GM18519 (cell line): ENCODE measurements around the gene FHIT.
"Not testable (repeated sequence)": the region's sequence is repeated elsewhere in the genome, so short reads cannot be mapped to it uniquely, and the experiment has no call there.

ENCODE experiments used
- ATAC-seq: cut with Tn5 transposase; IDR thresholded peaks from one replicate; pipeline ENCODE4 v1.9.1; 2021; ENCODE audit warnings: mild to moderate bottlenecking, moderate library complexity; ENCODE audit not compliant: unreplicated experiment, low FRiP score

Gene FHIT

GRCh38 chr3:61066222-61066621, 185.0 kb downstream of the FHIT start:
- ATAC-seq: not testable (repeated sequence)

DNA sequence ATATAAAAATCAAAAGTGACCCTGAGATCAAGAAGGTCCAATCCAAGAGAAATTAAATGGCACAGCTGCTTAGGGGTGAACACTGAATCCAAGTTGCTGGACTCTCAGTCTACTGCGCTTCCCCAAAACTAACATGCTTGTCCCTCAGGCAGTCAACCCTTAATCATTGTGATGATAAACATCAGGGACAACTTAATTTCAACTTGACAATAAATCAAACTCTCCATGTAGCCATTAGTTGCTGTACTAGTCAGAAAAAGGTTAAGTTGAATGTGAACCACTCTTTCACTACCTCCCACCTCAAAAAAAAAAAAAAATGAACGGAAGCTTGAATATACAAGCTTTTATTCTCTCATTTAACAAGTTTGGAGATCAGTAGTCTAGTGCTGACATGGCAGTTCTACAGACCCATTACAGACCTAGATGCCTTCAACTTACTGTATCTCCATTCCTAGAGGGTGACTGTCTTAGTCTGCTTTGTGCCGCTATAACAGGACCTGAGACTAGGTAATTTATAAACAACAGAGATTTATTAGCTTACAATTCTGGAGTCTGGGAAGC, 185.7 kb downstream of the FHIT start:
- ATAC-seq: no peak

DNA sequence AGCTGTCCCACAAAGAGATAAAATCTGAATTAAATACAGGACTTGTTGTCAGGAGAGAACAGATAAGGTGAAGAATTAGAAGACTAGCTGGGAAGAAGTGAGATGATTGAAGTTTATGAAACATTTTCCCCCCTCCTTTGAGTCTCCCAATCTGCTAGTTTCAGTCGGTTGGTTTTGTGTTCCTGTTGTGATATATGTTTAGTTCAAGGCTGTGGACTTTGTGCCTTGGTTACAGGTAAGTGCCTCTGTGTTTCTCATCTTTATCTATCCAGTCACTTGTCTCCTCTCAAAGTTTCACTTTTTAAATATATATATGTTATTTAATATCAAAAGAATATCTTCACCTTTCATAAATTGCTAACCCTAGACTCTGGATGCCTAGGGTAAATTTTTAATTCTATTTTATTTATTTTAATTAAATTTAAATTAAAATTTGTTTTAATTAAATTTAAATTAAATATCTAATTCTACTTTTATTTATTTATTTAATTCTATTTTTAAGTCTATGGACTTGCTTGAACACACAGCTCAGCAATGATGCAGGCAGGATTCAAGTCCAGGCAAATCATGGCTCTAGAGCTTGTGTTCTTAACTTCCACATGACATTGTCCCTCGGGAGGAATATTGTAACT, 190.0 kb downstream of the FHIT start:
- no peak for ATAC-seq

DNA sequence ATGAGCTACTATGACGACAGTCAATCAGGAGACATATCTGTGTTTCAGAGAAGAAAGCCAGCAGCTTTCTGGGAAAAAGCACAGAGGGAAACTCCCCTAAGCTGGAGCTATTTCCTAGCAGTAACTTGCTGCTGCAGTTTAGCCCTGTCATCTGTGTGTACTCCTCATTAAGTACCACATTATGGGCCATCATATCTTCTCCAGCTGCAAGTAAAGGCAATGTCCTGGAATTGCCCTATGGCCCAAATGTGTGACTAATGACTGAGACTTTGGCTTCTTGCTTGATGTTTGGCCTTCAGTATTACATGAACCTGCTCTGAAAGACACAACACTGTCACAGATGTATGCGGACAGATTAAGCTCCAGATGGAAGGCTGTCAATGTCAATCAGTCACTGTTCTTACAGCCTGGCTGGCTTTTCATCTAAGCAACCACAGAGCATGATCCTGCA, 190.8 kb downstream of the FHIT start:
- ATAC-seq: no peak

DNA sequence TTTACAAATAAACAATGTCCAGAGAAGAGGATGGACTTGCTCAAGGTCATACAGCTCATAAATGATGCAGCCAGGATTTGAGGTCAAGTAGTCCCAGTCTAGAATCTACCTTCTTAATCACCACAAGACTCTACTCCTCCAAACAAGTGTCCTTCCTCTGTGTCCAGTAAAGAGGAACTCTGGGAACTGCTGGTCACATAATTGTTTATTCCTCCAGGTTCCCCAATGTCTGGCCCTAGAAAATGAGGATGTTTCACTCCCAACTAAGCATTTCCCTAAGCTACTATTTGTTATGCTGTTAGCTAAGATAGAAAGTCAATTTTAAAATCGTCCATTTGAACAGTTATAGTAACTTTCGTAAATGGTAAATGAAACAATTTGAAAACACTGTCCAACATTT, 192.4 kb downstream of the FHIT start:
- no peak for ATAC-seq

DNA sequence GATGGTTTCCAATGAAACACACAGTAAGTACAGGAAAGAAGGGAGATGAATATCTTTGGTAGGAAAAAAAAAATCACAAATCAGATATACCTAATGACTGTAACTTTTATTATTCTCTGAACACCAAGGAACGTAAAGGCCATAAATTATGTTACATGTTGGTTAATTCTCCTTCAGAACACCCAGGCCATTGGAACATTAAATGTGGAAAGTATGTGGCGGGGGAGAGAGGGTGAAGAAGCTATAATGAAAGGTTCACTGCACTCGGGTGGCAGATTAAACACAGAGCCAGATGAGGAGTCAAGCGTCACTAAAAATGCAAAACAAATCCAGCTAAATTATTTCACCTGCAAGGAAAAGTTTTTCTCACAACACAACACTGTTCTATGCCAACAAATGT, 193.8 kb downstream of the FHIT start:
- ATAC-seq: no peak

GRCh38 chr3:61055447-61055846, 195.8 kb downstream of the FHIT start:
- ATAC-seq: no peak

- ATAC-seq: no peak
Observed at GRCh38 chr3:61053781-61054496, 197.3 kb downstream of the FHIT start.

GRCh38 chr3:61052851-61053250, 198.4 kb downstream of the FHIT start:
- no peak for ATAC-seq

DNA sequence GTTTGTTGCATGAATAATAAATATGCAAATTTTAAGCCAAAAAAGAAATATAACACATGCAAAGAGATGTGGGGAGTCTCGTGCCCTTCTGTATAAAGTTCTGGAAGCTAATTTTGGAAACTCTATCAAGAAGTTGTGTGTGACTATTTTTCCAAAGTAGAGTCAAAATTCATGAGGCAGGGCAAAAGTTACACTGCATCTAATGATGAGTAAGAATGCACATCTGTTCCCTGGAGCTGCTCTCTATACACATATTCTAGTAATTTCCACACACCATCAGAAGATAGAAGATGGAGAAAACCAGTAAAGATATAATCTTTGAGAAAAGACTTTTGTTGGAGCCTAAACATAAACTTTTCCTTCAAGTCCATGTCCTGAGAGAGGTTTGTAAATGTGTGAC, 199.6 kb downstream of the FHIT start:
- no peak for ATAC-seq

GRCh38 chr3:61045169-61045568, 206.1 kb downstream of the FHIT start:
- ATAC-seq: not testable (repeated sequence)

- ATAC-seq: no peak
Observed at GRCh38 chr3:61043156-61043555, 208.1 kb downstream of the FHIT start.

GRCh38 chr3:61040618-61041017, 210.6 kb downstream of the FHIT start:
- ATAC-seq: no peak

DNA sequence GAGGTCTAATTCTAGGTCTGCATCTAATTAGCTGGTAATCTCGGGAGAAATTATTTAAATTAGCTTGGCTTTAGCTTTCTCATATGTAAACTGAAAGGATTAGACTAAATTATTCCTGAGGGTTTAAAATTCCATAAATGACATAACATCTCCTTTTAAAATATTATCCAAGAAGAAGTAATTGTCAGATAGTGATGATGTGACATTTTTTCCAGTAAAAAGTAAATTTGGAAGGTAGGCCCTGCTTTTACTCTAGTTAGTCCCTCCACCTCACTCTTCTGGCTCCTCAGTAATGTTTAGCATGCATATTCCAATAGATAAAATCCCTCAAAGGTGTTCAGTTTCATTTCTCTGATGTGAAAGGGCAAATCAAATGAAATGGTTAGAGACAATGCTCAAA, 215.7 kb downstream of the FHIT start:
- no peak for ATAC-seq

GRCh38 chr3:61032991-61033390, 218.3 kb downstream of the FHIT start:
- ATAC-seq: no peak

GRCh38 chr3:61031503-61031902, 219.7 kb downstream of the FHIT start:
- ATAC-seq: no peak

DNA sequence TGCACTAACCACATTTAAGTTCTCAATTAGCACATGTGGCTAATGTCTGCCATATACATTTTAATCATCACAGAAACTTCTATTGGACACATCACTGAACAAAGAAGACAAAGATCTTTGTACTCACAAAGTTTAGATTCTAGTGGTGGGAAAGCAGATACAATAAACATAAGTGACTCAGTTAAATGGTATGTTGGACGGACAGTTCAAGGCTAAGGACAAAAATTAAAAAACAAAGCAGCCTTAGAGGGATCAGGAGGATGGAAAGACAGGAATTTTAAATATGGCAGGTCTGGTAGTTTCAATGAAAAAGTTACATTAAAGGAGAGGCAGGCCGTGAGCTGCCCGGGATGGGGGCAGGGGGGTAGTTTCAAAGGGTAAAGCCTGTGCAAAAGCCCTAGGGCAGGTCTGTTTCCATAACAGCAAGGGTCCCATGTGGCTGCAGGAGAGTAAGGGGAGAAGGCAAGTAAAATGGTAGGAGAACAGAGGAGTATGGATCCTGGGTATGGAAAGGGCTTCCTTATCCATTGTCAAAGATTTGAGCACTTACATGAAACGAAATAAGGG, 220.7 kb downstream of the FHIT start:
- ATAC-seq: no peak

DNA sequence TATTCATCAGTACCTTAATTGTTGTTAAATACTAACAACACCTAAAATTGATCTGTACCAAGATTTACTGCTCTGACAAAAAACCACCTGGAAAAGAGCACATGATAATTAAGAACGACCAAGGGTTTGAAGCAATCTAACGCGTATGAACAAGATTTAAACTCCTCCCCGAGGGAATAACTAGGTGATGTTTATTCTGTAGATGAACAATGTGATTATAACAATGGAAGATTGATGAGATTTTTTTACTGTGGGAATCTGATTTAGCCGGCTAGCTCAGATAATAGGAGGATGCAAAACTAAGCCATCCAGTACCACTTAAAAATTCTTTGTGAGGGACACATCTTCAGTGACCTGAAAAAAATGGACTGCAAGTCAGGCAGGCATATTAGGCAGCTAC, 222.1 kb downstream of the FHIT start:
- no peak for ATAC-seq

GRCh38 chr3:61018807-61019206, 232.4 kb downstream of the FHIT start:
- no peak for ATAC-seq

DNA sequence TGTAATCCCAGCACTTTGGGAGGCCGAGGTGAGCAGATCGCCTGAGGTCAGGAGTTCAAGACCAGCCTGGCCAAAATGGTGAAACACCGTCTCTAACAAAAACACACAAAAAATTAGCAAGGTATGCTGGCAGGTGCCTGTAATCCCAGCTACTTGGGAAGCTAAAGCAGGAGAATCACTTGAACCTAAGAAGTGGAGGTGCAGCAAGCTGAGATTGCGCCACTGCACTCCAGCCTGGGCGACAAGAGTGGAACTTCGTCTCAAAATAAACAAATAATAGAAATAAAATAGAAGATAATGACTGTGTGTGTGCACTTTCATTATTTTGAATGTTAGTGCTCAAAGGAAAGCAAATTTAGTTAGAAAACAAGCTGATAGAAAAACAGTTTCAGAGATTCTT, 234.2 kb downstream of the FHIT start:
- not testable (repeated sequence) for ATAC-seq

DNA sequence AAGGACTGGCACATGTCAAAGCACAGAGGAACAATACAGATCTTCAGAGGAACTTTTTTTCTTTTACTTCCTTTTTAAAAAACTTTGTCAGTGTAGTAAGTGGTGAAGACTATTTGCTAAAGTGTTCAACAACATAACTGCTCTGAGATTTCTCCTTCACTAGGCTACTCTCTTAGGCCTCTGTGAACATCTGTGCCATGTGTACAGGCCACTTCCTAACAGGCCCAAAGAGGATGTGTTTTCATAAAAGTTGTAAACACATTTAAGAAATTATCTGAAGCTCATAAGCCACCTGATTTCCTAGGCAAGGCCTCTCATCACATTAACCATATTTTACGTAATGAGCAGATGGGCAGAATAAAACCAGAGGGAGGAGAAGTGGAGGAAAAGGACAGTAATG, 235.4 kb downstream of the FHIT start:
- ATAC-seq: no peak

GRCh38 chr3:61015408-61015807, 235.8 kb downstream of the FHIT start:
- no peak for ATAC-seq
